ENCODE measurements around the gene CTDSPL2.

- TF ChIP-seq CTCF (IDR thresholded peaks at IDR 0.05 in 8 of 11, conservative IDR thresholded peaks at IDR 0.05 in 3 of 11) (no peak), POLR2AphosphoS5 (IDR thresholded peaks at IDR 0.05) (no peak), POLR2A (IDR thresholded peaks at IDR 0.05) (no peak)
Observed at GRCh38 chr15:44565387-44566154, 138.1 kb downstream of the CTDSPL2 start.
